Memory B cell (primary cell): ENCODE results near the gene RFX2.
"Not testable (repeated sequence)": the region's sequence is repeated elsewhere in the genome, so short reads cannot be mapped to it uniquely, and the experiment has no call there.

Experiments used
- ATAC-seq: fragments of 150-1000 bp; cut with Tn5 transposase; 2 replicates; pipeline ENCODE4 v1.10.0; 2021; ENCODE audit warnings: low read depth, mild to moderate bottlenecking, moderate library complexity
- DNase-seq, 2 donors: peaks; one replicate each; pipeline ENCODE4 v3.0.0; 2022; ENCODE audit warnings: low spot score in 2 of 2
- H3K27ac Mint-ChIP-seq: one replicate; pipeline ENCODE4 v1.8.0; 2022; ENCODE audit warnings: mild to moderate bottlenecking, moderate library complexity, mixed read lengths
- H3K27me3 Mint-ChIP-seq: one replicate; pipeline ENCODE4 v1.8.0; 2022; ENCODE audit warnings: mixed read lengths
- H3K36me3 Mint-ChIP-seq: one replicate; pipeline ENCODE4 v1.8.0; 2022; ENCODE audit warnings: mild to moderate bottlenecking, mixed read lengths
- H3K4me1 Mint-ChIP-seq: one replicate; pipeline ENCODE4 v1.8.0; 2022; ENCODE audit warnings: mixed read lengths
- H3K4me3 Mint-ChIP-seq: one replicate; pipeline ENCODE4 v1.8.0; 2022; ENCODE audit warnings: mild to moderate bottlenecking, moderate library complexity, mixed read lengths
- H3K9me3 Mint-ChIP-seq: one replicate; pipeline ENCODE4 v1.8.0; 2022; ENCODE audit warnings: mixed read lengths

RFX2 gene

DNA sequence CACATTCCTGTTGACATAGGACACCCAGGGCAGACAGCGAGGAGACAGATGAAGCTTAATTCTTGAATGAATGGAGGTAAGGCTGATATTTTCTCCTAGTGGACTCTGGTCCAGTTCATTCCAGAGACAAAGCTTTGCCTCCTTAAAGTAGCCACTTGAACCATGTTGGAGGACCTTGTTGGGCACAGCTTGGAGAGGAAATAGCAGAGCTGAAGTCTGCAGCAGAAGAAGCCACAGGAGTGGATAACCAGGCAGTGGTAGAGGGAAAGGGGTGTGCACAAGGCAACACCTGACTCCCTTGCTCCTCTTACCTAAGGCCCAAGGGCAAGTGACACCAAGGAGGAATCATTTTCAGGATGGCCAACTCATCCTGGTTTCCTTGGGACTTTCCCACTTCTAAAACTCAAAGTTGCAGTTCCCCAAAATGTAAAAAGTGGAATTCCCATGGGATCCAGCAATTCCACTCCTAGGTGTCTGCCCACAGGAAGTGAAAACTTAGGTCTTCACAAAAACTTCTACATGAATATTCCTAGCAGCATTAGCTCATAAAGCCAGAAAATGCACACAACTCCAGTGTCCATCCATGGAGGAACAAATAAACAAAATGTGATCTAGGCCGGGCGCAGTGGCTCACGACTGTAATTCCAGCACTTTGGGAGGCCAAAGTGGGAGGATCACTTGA lies 6.6 kb upstream of the RFX2 start:
- peaks cover 11% of the 10 kb centered on the region for H3K9me3 Mint-ChIP-seq
- H3K27ac Mint-ChIP-seq: no peak overlapping the region

DNA sequence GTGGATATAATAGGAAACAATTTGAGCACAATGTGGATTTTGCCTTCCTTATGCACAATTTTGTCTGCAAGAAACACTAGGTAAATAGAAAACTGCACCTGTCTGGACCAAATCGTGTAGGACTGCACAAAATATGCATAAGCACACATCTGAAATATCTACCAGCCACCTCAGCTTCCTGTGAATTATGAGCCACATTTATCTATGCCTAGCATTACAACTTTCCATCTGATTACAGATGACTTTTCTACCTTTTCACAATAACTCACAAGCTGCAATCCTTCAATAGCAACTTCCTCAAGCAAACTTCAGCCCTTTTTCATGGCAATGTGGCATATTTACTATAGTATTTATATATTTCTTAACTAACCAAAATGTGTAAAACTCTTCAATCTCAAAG lies 5.7 kb upstream of the RFX2 start:
- no peak overlapping the region for H3K27ac Mint-ChIP-seq
- no peak for ATAC-seq
- H3K4me1 Mint-ChIP-seq: no peaks in the 10 kb centered on the region
- peaks cover 7% of the 10 kb centered on the region for H3K27me3 Mint-ChIP-seq
- no peak overlapping the region for H3K4me3 Mint-ChIP-seq
- H3K9me3 Mint-ChIP-seq: peaks cover 11% of the 10 kb centered on the region
- DNase-seq: no peak
- H3K36me3 Mint-ChIP-seq: peaks cover 8% of the 10 kb centered on the region

More for the DNA sequence above, 6.6 kb upstream of the RFX2 start:
- no peak for DNase-seq
- Mint-ChIP-seq H3K4me3 (no peak overlapping the region), H3K36me3 (peaks cover 8% of the 10 kb centered on the region), H3K27me3 (peaks cover 7% of the 10 kb centered on the region), H3K4me1 (no peaks in the 10 kb centered on the region)
- no peak for ATAC-seq

DNA sequence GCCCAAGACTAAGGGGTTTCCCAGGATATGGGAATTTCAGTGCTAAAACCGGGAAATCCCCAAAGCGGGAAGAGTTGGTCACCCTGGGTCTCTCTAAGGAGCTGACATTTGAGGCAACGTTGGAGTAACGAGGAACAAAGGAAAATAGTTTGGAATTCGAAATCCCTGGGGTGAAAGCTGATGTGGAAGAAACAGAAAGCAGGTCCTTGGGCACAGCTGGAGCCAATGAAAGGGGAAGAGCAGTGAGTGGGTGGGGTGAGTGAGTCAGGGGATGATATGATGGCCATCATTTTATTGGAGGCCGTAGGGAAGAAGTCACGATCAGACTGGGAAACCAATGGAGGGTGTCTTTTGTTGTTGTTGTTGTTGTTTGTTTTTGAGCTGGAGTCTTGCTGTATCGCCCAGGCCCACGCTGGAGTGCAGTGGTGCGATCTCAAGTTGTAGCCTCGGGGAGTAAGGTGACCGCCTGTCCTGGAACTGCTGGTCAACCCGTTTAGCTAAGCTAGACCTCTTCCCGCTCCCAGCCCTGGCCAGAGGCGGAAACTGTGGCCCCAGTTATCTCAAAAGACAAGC lies 3.4 kb upstream of the RFX2 start:
- Mint-ChIP-seq H3K27me3 (peaks cover 12% of the 10 kb centered on the region), H3K36me3 (peaks cover 3% of the 10 kb centered on the region), H3K4me1 (peaks cover 11% of the 10 kb centered on the region), H3K4me3 (no peak overlapping the region), H3K9me3 (peaks cover 3% of the 10 kb centered on the region), H3K27ac (no peak overlapping the region)
- DNase-seq (no peak), ATAC-seq (no peak)

DNA sequence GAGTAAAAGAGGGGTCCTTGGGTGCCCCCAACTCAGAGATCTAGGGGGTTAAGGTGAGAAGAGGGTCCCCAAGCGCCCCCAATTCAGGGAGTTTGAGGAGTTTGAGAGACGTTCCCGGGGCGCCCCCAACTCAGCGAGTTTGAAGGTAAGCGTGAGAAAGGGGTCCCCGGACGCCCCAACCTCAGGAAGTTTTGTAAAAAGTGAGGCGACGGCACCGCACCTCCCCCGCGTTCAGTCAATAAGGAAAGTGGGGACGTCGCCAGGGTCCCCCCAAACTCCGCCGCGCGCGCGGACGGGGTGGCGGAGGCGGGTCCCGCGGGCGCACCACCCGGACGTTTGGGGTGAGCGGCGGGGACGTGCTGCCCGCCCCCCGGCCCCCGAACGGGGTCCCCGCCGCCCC lies 353 bp downstream of the RFX2 start:
- DNase-seq (no peak), ATAC-seq (no peak)
- peaks cover 15% of the 10 kb centered on the region for H3K4me1 Mint-ChIP-seq
- H3K27ac Mint-ChIP-seq: peak overlapping the region; percentile 92
- peaks cover 16% of the 10 kb centered on the region for H3K27me3 Mint-ChIP-seq
- no peaks in the 10 kb centered on the region for H3K36me3 Mint-ChIP-seq
- H3K9me3 Mint-ChIP-seq: no peaks in the 10 kb centered on the region
- peak overlapping the region; percentile 84 for H3K4me3 Mint-ChIP-seq

DNA sequence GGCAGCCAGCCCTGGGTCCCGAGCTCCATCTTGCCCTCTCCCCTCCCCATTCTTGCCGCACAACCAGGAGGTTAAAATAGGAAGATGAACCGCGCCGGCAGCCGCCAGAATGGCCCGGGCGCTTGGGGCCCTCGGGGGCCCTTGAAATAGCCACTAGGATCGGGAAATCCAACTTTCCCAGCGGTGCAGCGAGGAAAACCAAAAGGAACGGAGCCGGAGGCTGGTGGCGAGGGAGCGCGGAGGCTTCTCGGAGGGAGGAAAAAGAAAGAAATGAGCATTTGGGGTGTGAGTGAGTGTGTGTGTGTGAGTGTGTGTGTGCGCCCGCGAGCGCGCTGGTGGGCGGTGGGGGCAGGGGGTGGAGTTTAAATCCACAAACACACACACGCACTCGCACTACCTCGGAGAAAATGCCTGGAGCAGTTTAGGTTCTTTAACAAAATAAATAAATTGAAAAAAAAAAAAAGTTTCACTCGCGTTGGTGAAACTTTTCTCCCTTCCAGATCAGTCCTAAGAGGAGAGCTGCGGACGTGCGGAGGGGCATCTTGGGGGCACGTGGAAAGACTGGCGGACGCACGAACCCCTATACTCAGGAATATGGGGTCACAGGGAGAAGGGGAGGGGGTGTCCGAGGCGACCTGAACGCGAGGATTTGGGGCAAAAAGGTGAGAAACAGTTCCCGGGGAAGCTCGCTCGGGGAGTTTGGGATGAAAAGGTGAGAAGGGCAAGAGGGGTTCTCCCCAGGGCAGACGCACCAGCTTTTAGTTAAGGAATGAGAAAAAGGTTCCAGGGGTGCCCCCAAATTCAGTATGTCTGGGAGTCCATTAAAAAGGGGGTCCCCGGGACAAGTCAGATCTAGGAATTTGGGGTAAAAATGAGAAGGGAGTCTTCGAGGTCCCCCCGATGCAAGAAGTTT lies 1.3 kb downstream of the RFX2 start:
- Mint-ChIP-seq H3K4me3 (peak overlapping the region; percentile 84), H3K27ac (peak overlapping the region; percentile 92), H3K4me1 (peaks cover 15% of the 10 kb centered on the region), H3K27me3 (peaks cover 16% of the 10 kb centered on the region), H3K36me3 (no peaks in the 10 kb centered on the region), H3K9me3 (no peaks in the 10 kb centered on the region)
- peak in 1 of 2 donors; percentile 32 for DNase-seq
- no peak for ATAC-seq

DNA sequence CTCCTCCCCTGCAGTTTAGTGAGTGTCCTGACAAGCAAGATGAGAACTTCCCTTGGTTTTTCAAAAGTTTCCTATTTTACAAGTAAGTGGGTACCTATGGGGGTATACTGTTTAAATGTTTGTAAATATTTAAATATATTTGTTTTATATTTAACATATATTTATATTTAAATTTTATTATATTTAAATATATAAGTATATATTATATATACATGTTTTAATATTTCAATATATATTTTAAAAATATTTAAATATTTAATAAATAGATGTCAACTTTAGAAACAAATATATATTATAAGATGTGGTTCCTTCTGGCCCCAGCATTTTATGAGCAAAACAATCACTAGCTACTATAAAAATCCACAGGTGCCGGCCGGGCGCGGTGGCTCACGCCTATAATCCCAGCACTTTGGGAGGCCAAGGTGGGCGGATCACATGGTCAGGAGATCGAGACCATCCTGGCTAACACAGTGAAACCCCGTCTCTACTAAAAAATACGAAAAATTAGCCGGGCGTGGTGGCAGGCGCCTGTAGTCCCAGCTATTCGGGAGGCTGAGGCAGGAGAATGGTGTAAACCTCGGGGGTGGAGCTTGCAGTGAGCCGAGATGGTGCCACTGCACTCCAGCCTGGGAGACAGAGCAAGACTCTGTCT lies 3.5 kb downstream of the RFX2 start:
- H3K4me1 Mint-ChIP-seq: peaks cover 15% of the 10 kb centered on the region
- not testable (repeated sequence) for H3K36me3 Mint-ChIP-seq, H3K27ac Mint-ChIP-seq, H3K4me3 Mint-ChIP-seq, ATAC-seq, DNase-seq, H3K9me3 Mint-ChIP-seq
- H3K27me3 Mint-ChIP-seq: peaks cover 16% of the 10 kb centered on the region

DNA sequence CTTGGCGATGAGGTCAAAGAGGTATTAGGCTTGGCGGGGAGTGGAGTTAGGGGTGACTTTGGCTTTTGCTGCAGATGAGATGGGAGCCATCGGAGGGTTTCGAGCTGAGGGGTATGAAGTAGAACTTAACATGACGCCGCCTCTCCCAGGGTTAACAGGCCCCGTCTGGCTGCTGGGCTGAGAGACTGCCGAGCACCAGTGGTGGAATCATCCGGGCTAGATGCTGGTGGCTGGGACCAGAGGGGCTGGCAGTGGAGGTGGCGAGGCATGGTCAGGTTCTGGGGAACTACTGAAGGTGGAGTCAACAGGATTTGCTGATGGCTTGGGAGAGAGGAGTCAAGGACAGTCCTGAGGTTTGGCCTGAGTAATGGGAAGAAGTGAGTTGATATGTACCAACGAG lies 4.9 kb downstream of the RFX2 start:
- ATAC-seq (no peak), DNase-seq (no peak)
- peaks cover 16% of the 10 kb centered on the region for H3K27me3 Mint-ChIP-seq
- no peaks in the 10 kb centered on the region for H3K36me3 Mint-ChIP-seq
- no peak overlapping the region for H3K4me3 Mint-ChIP-seq
- peaks cover 15% of the 10 kb centered on the region for H3K4me1 Mint-ChIP-seq
- H3K27ac Mint-ChIP-seq: no peak overlapping the region
- no peaks in the 10 kb centered on the region for H3K9me3 Mint-ChIP-seq

DNA sequence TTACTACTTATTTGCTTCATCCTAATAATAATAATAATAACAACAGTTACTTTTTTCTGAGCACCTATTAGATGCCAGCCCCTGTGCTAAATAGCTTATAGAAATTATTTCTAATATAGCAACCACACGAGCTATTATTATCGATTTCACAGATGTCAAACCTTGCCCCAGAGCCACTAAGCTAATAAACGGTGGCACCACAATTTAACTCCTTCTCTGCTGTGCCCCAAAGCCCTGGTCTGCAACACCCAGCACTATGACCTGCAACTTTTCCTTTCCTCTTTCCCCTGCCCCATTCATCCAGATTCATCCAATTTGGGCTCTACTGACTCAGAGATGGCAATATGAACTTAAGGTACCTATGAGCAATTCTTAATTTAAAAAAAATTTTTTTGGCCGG lies 6.4 kb downstream of the RFX2 start:
- peaks cover 12% of the 10 kb centered on the region for H3K4me1 Mint-ChIP-seq
- peaks cover 7% of the 10 kb centered on the region for H3K9me3 Mint-ChIP-seq
- ATAC-seq (no peak), DNase-seq (no peak)
- peaks cover 7% of the 10 kb centered on the region for H3K36me3 Mint-ChIP-seq
- no peak overlapping the region for H3K27ac Mint-ChIP-seq
- H3K4me3 Mint-ChIP-seq: no peak overlapping the region
- H3K27me3 Mint-ChIP-seq: peaks cover 9% of the 10 kb centered on the region

DNA sequence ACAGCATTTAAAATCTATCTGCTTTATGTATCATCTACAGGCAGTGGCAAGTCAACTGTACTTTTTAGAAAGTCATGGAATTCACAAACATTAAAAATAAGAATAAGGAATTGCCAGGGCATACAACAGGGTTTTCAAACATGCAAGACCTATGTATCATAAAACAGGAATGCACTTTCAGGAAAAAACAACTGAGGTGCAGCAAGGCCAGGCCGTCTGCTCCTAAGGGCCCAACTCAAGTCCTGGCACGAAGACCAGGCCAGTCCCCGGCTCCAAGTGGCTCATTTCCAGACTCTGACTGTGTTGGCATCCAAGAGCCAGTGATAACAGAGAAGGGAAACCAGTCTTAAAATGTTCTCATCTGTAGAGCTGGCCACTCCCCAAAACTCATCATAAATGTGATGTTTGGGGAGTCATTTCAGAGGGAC lies 7.1 kb downstream of the RFX2 start:
- Mint-ChIP-seq H3K36me3 (peaks cover 7% of the 10 kb centered on the region), H3K4me1 (peaks cover 7% of the 10 kb centered on the region), H3K27ac (no peak overlapping the region), H3K4me3 (no peak overlapping the region), H3K27me3 (peaks cover 4% of the 10 kb centered on the region), H3K9me3 (peaks cover 7% of the 10 kb centered on the region)
- no peak for ATAC-seq
- DNase-seq: no peak

DNA sequence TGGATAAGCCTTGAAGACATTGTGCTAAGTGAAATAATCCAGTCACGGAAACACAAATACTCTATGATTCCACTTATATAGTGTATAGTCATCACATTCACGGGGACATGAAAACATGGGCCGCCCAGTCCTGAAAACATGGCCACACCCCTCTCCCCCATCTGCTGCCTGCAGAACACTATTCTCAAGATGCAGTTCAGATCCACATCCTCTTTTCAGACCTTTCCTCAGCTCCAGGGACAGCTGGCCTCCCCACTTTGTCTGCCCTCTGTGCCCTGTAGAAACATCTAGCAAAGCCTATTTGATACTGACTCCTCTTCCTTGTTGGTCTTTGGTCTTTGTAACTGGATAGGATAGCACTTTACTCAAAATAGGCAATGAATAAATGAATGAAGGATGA lies 8.3 kb downstream of the RFX2 start:
- Mint-ChIP-seq H3K4me3 (no peak overlapping the region), H3K27ac (no peak overlapping the region), H3K36me3 (peaks cover 7% of the 10 kb centered on the region), H3K4me1 (peaks cover 7% of the 10 kb centered on the region), H3K27me3 (peaks cover 4% of the 10 kb centered on the region), H3K9me3 (peaks cover 7% of the 10 kb centered on the region)
- ATAC-seq: no peak
- DNase-seq: no peak

DNA sequence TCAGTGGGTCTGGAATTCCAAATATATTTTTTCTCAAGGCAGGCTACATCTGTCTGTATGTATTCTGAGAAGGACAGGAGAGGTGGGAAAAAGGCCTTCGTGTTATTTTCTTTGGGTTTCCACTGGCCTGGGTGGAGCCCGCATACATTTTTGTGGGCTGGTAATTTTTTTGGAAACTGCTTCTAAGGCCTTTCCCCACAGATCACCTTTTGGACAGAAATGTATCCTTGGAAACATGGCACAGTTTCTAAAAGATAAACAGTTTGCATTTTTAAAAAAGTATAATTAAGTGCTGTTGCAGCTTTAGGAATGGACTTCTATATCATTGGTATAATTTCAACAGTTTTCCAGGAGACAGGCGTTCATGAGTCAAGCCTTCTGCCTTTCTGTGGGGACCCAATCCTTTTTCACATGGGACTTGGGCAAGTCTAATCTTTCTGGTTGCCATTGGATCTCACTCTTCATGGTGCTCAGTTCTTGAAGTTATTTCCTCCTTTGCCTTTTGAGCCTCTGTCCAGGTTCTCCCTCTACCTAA lies 8.9 kb downstream of the RFX2 start:
- peaks cover 7% of the 10 kb centered on the region for H3K9me3 Mint-ChIP-seq
- H3K4me3 Mint-ChIP-seq: no peak overlapping the region
- peaks cover 7% of the 10 kb centered on the region for H3K36me3 Mint-ChIP-seq
- DNase-seq: no peak
- H3K27me3 Mint-ChIP-seq: peaks cover 4% of the 10 kb centered on the region
- H3K27ac Mint-ChIP-seq: no peak overlapping the region
- ATAC-seq: no peak
- peaks cover 7% of the 10 kb centered on the region for H3K4me1 Mint-ChIP-seq

DNA sequence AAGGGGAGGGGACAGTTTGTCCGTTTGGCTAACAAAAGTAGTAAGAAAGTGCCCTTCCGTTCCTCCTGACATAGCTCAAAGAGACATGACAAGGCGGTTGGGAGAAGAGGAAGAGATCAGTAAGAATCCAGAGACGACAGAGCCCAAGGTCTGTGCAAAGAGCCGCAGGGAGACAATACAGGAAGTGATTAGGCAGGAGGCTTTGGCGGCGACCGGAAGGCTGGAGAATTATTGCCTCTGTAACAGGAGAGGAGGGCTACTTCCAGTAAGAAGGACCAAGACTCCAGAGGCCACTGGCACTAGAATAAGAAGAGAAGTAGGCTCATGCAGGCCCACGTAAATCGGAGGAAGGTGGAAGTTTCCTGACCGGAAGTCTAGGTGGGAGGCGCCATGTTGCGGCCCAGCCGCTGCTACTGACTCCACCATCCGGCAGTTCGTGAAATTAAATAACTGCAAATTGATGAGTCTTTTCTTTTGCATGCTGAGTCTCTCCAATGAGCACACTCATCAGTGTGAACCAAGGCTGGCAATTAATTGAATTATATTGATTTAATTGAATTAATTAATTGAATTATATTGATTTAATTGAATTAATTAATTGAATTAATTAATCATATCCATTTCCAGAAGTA lies 9.9 kb downstream of the RFX2 start:
- Mint-ChIP-seq H3K9me3 (peaks cover 7% of the 10 kb centered on the region), H3K4me3 (peak overlapping the region; percentile 82), H3K27me3 (peaks cover 2% of the 10 kb centered on the region), H3K27ac (peak overlapping the region; percentile 9), H3K4me1 (peaks cover 7% of the 10 kb centered on the region), H3K36me3 (peaks cover 7% of the 10 kb centered on the region)
- DNase-seq: peak; percentile 18 to 30
- peak; percentile 67 for ATAC-seq

DNA sequence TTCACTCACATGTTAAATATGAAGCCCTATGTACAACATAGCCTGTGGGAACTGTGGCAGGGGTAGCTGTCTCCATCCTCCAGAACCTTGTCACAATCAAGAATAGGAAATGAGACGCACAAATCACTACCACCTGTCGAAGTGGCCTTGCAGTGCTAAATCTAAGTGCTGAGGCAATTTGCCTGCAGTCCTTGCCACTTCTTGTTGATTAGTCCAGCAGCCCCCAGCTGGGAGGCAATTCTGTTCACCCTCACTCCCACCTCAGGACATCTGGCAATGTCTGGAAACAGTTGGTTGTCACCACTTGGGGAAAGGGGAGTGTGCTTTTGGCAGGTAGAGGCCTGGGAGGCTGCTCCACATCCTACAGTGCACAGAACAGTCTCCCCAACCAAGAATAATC lies 10.7 kb downstream of the RFX2 start:
- H3K27ac Mint-ChIP-seq: no peak overlapping the region
- DNase-seq (no peak), ATAC-seq (no peak)
- H3K36me3 Mint-ChIP-seq: peaks cover 7% of the 10 kb centered on the region
- no peaks in the 10 kb centered on the region for H3K27me3 Mint-ChIP-seq
- H3K4me3 Mint-ChIP-seq: peak overlapping the region; percentile 82
- peaks cover 7% of the 10 kb centered on the region for H3K4me1 Mint-ChIP-seq
- peaks cover 7% of the 10 kb centered on the region for H3K9me3 Mint-ChIP-seq
